Central memory CD8-positive, alpha-beta T cell (primary cell): Measurements from ENCODE around the gene FAM222B.

ENCODE experiments used
- ATAC-seq: fragments of 150-1000 bp; cut with Tn5 transposase; replicated peaks from 2 replicates; pipeline ENCODE4 v1.10.0; 2022; ENCODE audit warnings: mild to moderate bottlenecking, moderate FRiP score, moderate number of reproducible peaks; ENCODE audit not compliant: poor library complexity, severe bottlenecking; ENCODE audit errors: extremely low read depth
- DNase-seq, 2 donors: peaks; one replicate each; pipeline ENCODE4 v3.0.0; 2021; ENCODE audit warnings: low spot score in 2 of 2
- H3K27ac Mint-ChIP-seq: one replicate; pipeline ENCODE4 v1.8.0; 2022; ENCODE audit warnings: low read depth, mild to moderate bottlenecking, moderate library complexity, mixed read lengths
- H3K27me3 Mint-ChIP-seq: one replicate; pipeline ENCODE4 v1.8.0; 2022; ENCODE audit warnings: mixed read lengths
- H3K36me3 Mint-ChIP-seq: one replicate; pipeline ENCODE4 v1.8.0; 2022; ENCODE audit warnings: mild to moderate bottlenecking, moderate library complexity, mixed read lengths; ENCODE audit not compliant: insufficient read depth
- H3K4me1 Mint-ChIP-seq: one replicate; pipeline ENCODE4 v1.8.0; 2022; ENCODE audit warnings: mixed read lengths
- H3K4me3 Mint-ChIP-seq: one replicate; pipeline ENCODE4 v1.8.0; 2022; ENCODE audit warnings: mild to moderate bottlenecking, moderate library complexity, mixed read lengths
- H3K9me3 Mint-ChIP-seq: one replicate; pipeline ENCODE4 v1.8.0; 2022; ENCODE audit warnings: mixed read lengths

The FAM222B gene

DNA sequence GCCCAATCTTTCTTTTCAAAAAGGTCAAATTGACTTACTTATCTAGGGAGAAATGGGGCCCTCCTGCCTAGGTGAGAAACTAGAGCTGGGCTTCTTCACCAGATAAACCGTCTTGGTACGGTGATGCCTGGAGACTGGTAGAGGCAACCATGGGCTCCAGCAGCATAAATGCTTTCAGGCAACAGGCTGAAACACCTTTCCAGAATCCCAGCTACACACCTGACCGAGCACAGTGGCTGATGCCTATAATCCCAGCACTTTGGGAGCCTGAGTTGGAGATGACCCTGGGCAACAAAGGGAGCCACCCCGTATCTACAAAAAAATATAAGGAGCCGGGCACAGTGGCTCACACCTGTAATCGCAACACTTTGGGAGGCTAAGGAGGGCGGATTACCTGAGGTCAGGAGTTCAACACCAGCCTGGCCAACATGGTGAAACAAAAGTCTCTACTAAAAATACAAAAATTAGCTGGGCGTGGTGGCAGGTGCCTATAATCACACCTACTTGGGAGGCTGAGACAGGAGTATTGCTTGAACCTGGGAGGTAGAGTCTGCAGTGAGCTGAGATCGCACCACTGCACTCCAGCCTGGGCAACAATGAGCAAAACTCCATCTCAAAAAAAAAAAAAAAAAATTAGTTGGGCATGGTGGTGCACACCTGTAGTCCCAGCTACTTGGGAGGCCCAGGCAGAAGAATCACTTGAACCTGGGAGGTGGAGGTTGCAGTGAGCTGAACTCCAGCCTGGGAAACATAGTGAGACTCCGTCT lies 90.8 kb downstream of the FAM222B start:
- no peak for DNase-seq
- peaks cover 7% of the 10 kb centered on the region for H3K36me3 Mint-ChIP-seq
- no peaks in the 10 kb centered on the region for H3K27me3 Mint-ChIP-seq
- no peak for ATAC-seq
- no peak overlapping the region for H3K4me3 Mint-ChIP-seq
- peak overlapping the region; percentile 49 for H3K27ac Mint-ChIP-seq
- no peaks in the 10 kb centered on the region for H3K9me3 Mint-ChIP-seq
- H3K4me1 Mint-ChIP-seq, result no peaks in the 10 kb centered on the region

DNA sequence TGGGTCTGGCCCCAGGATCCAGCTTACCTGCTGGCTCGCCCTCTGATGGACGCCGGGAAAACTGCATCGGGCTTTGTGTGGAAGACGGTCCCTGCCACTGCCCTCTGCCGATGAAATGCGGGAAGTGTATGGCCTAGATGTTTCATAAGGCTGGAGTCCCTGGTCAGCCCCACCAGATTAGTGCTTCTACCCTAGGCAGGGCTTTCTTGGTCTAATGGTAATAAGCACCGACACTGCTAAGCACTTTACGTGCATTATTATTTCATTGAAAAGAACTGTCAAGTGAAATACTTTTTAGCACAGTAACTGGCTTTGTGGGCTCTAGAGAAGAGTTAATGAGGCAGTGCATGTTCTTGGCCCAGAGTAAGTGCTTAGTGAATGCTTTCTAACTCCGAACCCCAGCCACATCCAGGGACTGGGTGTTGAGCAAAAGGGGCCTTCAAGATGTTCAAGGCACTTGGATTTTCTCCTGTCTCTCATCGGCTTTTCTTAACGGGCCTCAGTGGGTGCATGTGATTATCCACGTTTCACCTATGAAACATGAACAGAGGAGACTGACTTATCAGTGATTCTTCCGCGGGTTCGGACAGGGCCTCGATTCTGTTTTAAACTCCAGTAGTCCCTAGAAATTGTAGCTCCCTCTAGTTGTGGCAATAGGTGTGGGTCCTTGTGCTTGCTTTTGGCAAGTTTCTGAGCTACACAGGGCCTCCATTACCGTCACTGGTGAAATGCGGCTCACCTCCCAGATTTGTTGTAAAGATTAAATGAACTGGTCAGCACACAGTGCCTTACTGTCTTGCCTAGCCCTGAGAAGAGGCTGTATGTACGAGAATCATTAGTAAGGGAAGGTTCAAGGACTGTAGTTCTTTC lies 92.2 kb downstream of the FAM222B start:
- Mint-ChIP-seq H3K36me3 (peaks cover 6% of the 10 kb centered on the region), H3K27ac (no peak overlapping the region), H3K4me1 (peaks cover 10% of the 10 kb centered on the region), H3K27me3 (no peaks in the 10 kb centered on the region), H3K4me3 (no peak overlapping the region), H3K9me3 (no peaks in the 10 kb centered on the region)
- peak; percentile 81 to 87 for DNase-seq
- ATAC-seq, result peak; percentile 70

DNA sequence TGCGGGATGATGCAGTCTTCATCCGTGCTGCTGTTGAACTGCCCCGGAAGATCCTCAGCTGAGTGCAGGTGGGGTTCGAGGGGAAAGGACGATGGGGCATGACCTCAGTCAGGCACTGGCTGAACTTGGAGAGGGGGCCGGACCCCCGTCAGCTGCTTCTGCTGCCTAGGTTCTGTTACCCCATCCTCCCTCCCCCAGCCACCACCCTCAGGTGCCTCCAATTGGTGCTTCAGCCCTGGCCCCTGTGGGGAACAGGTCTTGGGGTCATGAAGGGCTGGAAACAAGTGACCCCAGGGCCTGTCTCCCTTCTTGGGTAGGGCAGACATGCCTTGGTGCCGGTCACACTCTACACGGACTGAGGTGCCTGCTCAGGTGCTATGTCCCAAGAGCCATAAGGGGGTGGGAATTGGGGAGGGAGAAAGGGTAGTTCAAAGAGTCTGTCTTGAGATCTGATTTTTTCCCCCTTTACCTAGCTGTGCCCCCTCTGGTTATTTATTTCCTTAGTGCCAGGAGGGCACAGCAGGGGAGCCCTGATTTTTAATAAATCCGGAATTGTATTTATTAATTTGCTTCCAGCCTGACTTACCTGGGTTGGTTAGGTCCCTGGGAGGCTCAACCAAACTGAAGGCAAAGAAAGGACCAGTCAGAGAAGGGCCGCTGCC lies 92.9 kb downstream of the FAM222B start:
- H3K4me3 Mint-ChIP-seq, result no peak overlapping the region
- H3K4me1 Mint-ChIP-seq, result peaks cover 18% of the 10 kb centered on the region
- H3K9me3 Mint-ChIP-seq, result no peaks in the 10 kb centered on the region
- no peak overlapping the region for H3K27ac Mint-ChIP-seq
- peaks cover 12% of the 10 kb centered on the region for H3K36me3 Mint-ChIP-seq
- ATAC-seq (no peak), DNase-seq (no peak)
- no peaks in the 10 kb centered on the region for H3K27me3 Mint-ChIP-seq

DNA sequence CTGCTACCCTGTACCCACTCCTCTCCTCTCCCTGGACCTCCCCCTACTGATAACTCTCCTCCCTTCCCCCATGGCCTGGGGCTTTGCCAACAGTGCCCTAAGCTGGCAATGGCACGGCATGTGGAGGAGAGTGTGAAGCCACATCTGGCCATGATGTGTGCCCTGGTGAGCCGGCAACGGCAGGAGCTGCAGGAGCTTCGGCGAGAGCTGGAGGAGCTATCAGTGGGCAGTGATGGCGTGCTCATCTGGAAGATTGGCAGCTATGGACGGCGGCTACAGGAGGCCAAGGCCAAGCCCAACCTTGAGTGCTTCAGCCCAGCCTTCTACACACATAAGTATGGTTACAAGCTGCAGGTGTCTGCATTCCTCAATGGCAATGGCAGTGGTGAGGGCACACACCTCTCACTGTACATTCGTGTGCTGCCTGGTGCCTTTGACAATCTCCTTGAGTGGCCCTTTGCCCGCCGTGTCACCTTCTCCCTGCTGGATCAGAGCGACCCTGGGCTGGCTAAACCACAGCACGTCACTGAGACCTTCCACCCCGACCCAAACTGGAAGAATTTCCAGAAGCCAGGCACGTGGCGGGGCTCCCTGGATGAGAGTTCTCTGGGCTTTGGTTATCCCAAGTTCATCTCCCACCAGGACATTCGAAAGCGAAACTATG lies 93.6 kb downstream of the FAM222B start:
- ATAC-seq (no peak), DNase-seq (no peak)
- Mint-ChIP-seq H3K27ac (peak overlapping the region; percentile 41), H3K36me3 (peaks cover 16% of the 10 kb centered on the region), H3K9me3 (no peaks in the 10 kb centered on the region), H3K27me3 (no peaks in the 10 kb centered on the region), H3K4me3 (no peak overlapping the region), H3K4me1 (peaks cover 21% of the 10 kb centered on the region)

DNA sequence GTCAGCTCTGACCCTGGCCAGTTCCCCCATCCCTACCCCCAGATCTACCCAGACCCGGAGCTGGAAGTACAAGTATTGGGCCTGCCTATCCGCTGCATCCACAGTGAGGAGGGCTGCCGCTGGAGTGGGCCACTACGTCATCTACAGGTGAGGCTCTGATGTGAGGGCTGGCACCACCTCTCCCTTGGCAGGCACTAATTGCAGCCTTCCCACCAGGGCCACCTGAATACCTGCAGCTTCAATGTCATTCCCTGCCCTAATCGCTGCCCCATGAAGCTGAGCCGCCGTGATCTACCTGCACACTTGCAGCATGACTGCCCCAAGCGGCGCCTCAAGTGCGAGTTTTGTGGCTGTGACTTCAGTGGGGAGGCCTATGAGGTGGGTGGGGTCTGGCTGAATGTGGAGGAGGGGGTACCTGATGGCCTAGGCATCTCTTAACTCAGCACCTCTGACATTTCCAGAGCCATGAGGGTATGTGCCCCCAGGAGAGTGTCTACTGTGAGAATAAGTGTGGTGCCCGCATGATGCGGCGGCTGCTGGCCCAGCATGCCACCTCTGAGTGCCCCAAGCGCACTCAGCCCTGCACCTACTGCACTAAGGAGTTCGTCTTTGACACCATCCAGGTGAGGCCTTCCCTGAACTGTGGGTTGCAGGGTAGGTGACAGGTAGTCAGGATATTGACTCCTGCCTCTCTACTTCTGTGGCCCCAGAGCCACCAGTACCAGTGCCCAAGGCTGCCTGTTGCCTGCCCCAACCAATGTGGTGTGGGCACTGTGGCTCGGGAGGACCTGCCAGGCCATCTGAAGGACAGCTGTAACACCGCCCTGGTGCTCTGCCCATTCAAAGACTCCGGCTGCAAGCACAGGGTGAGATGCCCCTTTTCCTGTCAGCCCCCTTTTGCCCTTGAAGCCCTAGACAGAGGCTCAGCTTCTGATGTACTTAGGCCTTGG lies 94.5 kb downstream of the FAM222B start:
- Mint-ChIP-seq H3K27ac (peak overlapping the region; percentile 41), H3K9me3 (no peaks in the 10 kb centered on the region), H3K4me1 (peaks cover 21% of the 10 kb centered on the region), H3K27me3 (no peaks in the 10 kb centered on the region), H3K36me3 (peaks cover 17% of the 10 kb centered on the region), H3K4me3 (no peak overlapping the region)
- ATAC-seq, result no peak
- no peak for DNase-seq

DNA sequence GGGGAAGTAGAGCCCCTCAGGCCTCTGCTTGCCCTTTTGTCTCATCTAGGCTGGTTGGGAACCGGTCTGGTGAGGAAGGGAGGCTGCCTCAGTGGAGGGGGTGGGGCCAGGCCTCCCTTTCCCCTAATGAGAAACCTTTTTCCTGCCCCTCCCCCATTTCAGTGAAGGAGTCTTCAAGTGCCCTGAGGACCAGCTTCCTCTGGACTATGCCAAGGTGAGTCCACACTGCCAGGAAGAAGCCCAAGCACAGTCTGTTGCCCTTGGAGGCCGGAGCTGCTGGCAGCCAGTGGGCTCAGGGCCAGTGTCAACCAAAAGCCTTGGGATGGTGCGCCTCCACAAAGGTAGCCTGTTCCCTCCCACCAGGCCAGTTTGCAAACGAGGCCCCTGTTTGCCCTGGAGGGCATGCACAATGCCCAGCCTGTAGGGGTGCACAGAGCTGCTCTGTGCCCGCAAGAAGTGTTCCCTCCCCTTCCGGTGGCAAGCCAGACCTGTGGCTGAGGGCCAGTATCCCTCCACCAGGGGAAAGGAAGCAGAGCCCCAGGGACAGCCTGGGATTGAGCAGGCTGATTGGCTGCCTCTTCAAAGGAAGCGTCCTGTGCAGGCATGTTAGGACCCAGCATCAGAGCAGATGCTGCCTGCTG lies 95.4 kb downstream of the FAM222B start:
- H3K4me1 Mint-ChIP-seq, result peaks cover 21% of the 10 kb centered on the region
- no peaks in the 10 kb centered on the region for H3K9me3 Mint-ChIP-seq
- peak overlapping the region; percentile 34 for H3K4me3 Mint-ChIP-seq
- no peak overlapping the region for H3K27ac Mint-ChIP-seq
- no peaks in the 10 kb centered on the region for H3K27me3 Mint-ChIP-seq
- DNase-seq, result no peak
- no peak for ATAC-seq
- H3K36me3 Mint-ChIP-seq, result peaks cover 17% of the 10 kb centered on the region

DNA sequence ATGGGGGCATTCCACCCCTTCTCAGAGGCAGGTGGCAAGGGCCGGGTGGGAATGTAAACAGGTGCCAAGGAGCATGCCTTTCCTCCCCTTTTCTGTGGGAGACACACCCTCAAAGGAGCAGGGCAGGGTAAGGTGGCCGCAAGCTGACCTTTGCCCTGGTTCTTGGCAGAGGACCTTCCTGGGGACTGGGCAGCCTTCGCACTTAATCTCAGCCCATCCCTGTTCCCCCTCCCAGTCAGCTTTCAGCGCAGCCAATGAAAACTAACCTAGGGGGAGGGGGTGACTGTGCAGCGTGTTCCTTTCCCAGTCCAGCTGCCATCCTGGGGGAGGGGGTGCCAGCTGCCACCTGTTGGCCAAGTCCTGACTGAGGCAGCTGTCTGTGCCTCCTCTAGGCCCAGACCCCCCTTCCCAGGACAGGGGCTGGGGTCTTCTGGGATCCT lies 96.0 kb downstream of the FAM222B start:
- Mint-ChIP-seq H3K4me1 (peaks cover 21% of the 10 kb centered on the region), H3K27me3 (no peaks in the 10 kb centered on the region), H3K9me3 (no peaks in the 10 kb centered on the region), H3K36me3 (peaks cover 16% of the 10 kb centered on the region), H3K27ac (no peak overlapping the region), H3K4me3 (peak overlapping the region; percentile 34)
- DNase-seq (no peak), ATAC-seq (no peak)

DNA sequence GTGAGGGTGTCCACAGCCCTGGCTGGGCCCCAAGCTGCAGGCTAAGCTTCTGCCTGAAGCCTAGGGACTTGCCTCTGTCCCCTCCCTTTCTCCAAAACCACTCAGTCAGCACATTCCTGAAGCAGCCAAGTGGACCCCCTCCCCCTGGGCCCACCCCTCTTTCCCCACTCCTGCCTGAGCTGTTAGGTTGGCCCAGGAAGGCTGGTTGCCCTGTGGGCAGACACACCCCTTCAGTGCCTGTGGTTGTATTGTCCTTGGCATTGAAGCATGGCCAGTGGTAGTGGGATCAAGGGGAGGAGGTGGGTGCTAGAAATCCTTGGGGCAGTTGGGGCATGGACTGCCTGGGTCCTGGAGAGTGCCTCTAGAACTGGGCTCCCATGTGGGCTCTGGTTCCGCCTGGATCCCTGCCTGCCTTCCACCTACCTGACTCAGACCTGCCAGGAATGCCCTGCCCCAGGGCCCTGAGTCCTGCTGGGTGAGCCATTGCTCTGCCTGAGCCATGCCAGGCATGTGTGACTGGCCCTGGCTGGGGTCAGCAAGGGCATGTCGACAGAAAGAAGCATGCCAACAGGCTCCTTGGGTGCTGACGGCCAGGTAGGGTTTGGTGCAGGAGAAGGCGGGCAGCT lies 96.7 kb downstream of the FAM222B start:
- Mint-ChIP-seq H3K9me3 (no peaks in the 10 kb centered on the region), H3K4me3 (peak overlapping the region; percentile 80), H3K36me3 (peaks cover 15% of the 10 kb centered on the region), H3K27me3 (no peaks in the 10 kb centered on the region), H3K4me1 (peaks cover 21% of the 10 kb centered on the region), H3K27ac (peak overlapping the region; percentile 86)
- DNase-seq, result no peak
- ATAC-seq, result no peak

DNA sequence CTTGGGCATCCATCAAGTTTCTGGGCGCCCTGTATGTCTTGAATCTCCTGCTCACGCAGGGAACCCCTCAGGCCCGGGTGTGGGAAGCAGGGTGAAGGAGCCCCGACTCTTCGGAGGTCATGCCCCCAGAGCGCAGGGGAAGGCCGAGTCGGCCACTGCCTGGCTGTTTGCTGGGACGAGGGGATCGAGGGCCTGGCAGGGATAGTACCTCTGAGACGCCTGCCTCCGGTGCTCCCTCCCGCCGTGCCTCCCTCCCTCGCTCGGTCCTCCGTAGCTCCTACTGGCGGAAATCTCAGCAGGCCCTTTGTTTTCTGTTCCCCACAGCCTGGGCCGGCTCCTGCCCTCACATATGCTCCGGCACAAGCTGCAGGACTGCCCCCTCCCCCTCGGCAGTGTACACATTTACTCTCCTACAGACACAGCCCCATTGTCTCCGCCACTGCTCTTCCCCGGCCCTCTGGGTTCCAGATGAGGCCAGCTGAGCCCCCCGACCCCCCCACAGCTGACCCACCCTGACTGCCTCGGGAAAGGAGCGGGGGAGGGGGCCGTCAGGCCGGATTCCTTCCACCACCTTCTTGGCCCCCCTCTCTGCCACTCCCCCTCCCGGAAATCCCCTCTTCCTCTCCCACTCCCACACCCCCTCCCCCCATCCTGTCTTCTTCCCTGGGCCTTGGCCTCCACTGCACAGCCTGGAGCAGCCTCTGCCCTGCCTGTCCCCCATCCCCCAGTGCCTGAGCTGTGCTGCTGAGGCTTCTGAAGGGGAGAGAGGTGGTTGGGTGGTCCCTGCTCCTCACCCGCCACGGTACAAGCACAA lies 97.4 kb downstream of the FAM222B start:
- peak overlapping the region; percentile 86 for H3K27ac Mint-ChIP-seq
- H3K27me3 Mint-ChIP-seq, result no peaks in the 10 kb centered on the region
- H3K36me3 Mint-ChIP-seq, result peaks cover 15% of the 10 kb centered on the region
- ATAC-seq (no peak), DNase-seq (no peak)
- H3K4me3 Mint-ChIP-seq, result peak overlapping the region; percentile 80
- H3K9me3 Mint-ChIP-seq, result no peaks in the 10 kb centered on the region
- peaks cover 21% of the 10 kb centered on the region for H3K4me1 Mint-ChIP-seq

DNA sequence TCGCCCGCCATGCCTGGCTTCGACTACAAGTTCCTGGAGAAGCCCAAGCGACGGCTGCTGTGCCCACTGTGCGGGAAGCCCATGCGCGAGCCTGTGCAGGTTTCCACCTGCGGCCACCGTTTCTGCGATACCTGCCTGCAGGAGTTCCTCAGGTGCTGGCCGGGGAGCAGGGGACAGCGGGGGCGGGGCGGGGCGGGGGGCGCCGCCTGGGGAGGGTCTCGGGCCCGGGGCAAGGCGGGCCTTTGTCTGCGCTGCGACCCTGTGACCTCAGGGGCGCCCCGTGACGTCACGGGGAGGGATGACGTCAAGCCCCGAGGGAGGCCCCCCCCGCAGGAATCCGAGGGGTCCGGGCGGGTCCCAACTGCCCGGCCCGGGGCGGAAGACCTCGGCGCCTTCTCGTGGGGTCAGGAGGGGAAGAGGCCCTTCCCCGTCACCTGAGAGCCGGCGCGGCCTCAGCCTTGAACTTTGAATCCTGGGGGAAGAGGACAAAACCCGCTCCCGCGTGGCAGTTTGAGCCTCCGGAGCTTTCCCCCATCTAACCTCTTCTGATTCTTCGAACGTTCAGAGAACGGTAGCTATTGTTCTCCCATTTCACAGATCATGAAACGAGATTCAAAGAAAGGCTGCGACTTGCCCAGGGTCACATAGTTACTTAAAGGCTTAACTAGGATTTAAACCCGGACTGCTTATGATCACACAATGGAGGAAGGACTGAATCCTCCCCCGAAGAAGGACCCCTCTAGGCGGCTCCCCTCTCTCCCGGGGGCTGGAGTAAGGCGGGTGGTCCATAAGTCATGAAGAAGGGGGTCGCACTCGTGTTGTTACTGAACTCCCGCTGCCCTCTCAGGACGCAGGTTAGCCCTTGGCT lies 98.3 kb downstream of the FAM222B start:
- Mint-ChIP-seq H3K4me1 (peaks cover 22% of the 10 kb centered on the region), H3K9me3 (no peaks in the 10 kb centered on the region), H3K27me3 (no peaks in the 10 kb centered on the region), H3K27ac (peak overlapping the region; percentile 86), H3K4me3 (peak overlapping the region; percentile 80), H3K36me3 (peaks cover 15% of the 10 kb centered on the region)
- no peak for DNase-seq
- ATAC-seq, result peak; percentile 35
